Activated T-helper 1 cell treated with anti-CD3 and anti-CD28 coated beads, Interleukin-12 subunit alpha, Interleukin-12 subunit beta, Interleukin-2, Interleukin-4 antibody, amounts not matched to agents 30 ng/mL and 10 ng/mL and 1 ng/mL, durations not matched to agents 14 hours and 24 hours and 36 hours (primary cell): ENCODE results near the gene MARCKSL1. TPM values are rescaled to one million over a fixed set of nuclear protein-coding genes. Genes with fewer than 3 reads are reported as not detected.

Experiments used
- DNase-seq: peaks from one replicate; pipeline ENCODE4 v3.0.0; 2021; ENCODE audit warnings: low spot score
- H3K27ac Mint-ChIP-seq: one replicate; pipeline ENCODE4 v1.8.0; 2021; ENCODE audit warnings: mild to moderate bottlenecking, mixed read lengths
- H3K27me3 Mint-ChIP-seq: one replicate; pipeline ENCODE4 v1.8.0; 2022; ENCODE audit warnings: mild to moderate bottlenecking, moderate library complexity, mixed read lengths; ENCODE audit not compliant: insufficient read depth
- H3K36me3 Mint-ChIP-seq: one replicate; pipeline ENCODE4 v1.8.0; 2021; ENCODE audit warnings: low read depth, mixed read lengths
- H3K4me1 Mint-ChIP-seq: one replicate; pipeline ENCODE4 v1.8.0; 2021; ENCODE audit warnings: low read depth, mixed read lengths
- H3K4me3 Mint-ChIP-seq: one replicate; pipeline ENCODE4 v1.8.0; 2021; ENCODE audit warnings: mild to moderate bottlenecking, moderate library complexity, mixed read lengths
- H3K9me3 Mint-ChIP-seq: one replicate; pipeline ENCODE4 v1.8.0; 2021; ENCODE audit warnings: mixed read lengths
- intact Hi-C: fragments of 100-400 bp; cut with micrococcal nuclease; formaldehyde crosslinking; loops from one replicate; pipeline ENCODE4 v1.15.1; 2024
- total RNA-seq: library from RNA; stranded (reverse); gene quantifications from 2 replicates; pipeline ENCODE4 v1.2.3, GENCODE V29; 2022

MARCKSL1 gene
- total RNA-seq, 1 donor from 2014 or later: 31.6 TPM

DNA sequence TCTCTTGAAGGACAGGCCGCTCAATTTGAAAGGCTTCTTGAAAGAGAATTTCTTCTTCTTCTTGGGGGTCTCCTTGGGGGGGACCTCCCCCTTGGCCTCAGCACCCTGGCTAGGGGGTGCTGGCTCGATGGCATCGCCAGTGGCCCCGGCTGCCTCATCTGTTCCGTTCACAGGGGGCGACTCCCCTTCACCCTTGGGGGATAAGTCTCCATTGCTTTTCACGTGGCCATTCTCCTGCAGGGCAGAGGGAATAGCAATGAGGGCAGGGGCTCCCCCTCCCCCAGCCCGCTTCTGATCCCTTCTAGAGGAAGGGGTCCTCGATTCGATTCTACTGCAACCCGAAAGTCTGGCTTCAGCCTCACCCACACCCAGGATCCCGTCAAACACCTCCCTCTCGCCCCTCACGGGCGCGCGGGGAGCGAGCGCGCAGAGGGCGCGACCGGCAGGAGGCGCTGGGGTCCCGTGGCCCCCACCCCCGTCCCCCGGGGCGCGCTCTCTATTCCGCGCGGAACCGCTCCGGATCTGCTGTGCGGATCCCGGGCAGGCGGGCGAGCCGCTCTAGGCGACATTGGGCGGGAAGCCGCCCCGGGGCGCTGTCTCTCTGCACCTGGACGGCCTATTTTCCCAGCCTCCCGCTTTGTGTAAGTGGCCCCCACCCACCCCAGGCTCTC is 1.0 kb downstream of the MARCKSL1 start:
- Mint-ChIP-seq H3K9me3 (no peaks in the 10 kb centered on the region), H3K27ac (peak overlapping the region; percentile 67), H3K4me3 (peak overlapping the region; percentile 88), H3K36me3 (peaks cover 24% of the 10 kb centered on the region), H3K27me3 (no peaks in the 10 kb centered on the region), H3K4me1 (peaks cover 52% of the 10 kb centered on the region)
- DNase-seq: peak; percentile 49
- intact Hi-C loops: loop anchor here (2.0 to 10.0 kb wide), 3 partner anchors 14 to 400 kb away; partner anchors contain the start of gene PTP4A2

DNA sequence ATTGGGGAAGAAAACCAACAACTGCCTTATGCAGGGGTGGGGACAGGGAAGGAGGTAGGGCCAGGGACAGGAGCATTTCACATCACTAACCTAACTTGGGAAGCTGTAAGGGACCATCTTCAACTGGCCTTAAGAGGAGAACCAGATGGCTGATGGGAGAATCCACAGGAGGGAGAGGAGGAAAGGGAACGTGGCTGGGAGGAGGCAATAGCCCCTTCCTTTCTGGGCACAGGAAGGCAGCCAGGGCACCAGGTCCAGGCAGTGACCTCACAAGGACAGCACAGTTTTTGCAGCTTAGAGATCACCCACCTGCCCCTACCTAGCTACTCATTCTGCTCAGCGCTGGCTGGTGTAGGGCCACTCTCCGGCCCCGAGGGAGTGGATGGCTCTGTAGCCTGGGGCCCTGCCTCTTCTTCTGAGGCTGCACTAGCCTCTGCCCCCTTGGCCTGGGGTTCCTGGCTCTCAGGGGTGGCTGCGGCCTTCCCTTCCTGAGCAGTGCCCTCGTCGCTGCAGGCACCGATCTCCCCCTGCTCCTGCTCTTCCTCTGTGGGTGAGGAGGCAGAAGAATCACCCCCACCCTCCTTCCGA is 1.7 kb downstream of the MARCKSL1 start:
- intact Hi-C loops: loop anchor here (2.0 to 10.0 kb wide), 3 partner anchors 14 to 400 kb away; partner anchors contain the start of gene PTP4A2
- Mint-ChIP-seq H3K27ac (peak overlapping the region; percentile 67), H3K9me3 (no peaks in the 10 kb centered on the region), H3K36me3 (peaks cover 28% of the 10 kb centered on the region), H3K4me1 (peaks cover 46% of the 10 kb centered on the region), H3K4me3 (peak overlapping the region; percentile 88), H3K27me3 (no peaks in the 10 kb centered on the region)
- DNase-seq: no peak

- intact Hi-C loops: loop anchor here (10.0 kb wide), 1 partner anchor 399 kb away; the partner anchor contains the start of gene PTP4A2
- peak overlapping the region; percentile 88 for H3K4me3 Mint-ChIP-seq
- H3K27ac Mint-ChIP-seq: peak overlapping the region; percentile 1
Observed at GRCh38 chr1:32333251-32333963, 2.6 kb downstream of the MARCKSL1 start.

DNA sequence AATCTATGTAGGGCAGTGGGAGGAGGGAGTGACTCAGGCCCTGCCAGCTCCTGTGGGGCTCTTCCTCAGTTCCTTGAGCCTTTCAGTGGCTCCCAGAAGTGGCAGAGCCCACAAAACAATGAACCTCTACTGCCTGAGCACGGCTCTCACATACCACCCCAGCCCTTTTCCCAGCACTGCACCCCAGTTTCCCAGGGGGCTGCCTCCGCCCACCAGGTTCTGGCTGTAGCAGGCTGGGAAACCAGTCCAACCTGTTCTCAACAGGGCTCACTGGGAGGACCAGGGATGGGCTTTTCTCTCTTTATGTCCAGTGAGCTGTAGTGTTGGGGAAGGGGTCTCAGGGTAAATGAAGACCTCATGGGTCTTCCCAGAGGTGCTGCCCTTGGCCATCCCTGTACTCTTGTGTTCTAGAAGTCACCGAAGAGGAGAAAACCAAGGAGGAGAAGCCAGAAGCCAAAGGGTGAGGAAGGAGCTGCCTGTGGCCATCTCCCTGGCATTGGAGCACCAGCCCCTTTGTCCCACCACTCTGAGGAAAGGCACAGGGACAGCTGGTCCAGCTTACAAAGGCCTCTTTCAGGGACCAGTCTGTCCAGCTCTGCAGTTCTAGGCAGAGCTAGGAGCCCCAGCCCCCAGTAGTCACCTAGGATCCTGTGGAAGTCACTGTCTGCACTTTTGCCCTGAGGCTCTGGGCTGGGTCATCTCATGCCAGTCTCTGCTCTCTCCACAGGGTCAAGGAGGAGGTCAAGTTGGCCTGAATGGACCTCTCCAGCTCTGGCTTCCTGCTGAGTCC is 3.5 kb downstream of the MARCKSL1 start:
- no peak overlapping the region for H3K27ac Mint-ChIP-seq
- H3K36me3 Mint-ChIP-seq: peaks cover 41% of the 10 kb centered on the region
- intact Hi-C loops: loop anchor here (10.0 kb wide), 1 partner anchor 398 kb away; the partner anchor contains the start of gene PTP4A2
- H3K4me1 Mint-ChIP-seq: peaks cover 32% of the 10 kb centered on the region
- DNase-seq: no peak
- no peaks in the 10 kb centered on the region for H3K9me3 Mint-ChIP-seq
- H3K27me3 Mint-ChIP-seq: no peaks in the 10 kb centered on the region
- H3K4me3 Mint-ChIP-seq: no peak overlapping the region

More at GRCh38 chr1:32333251-32333963, 2.6 kb downstream of the MARCKSL1 start:
- no peaks in the 10 kb centered on the region for H3K27me3 Mint-ChIP-seq
- H3K36me3 Mint-ChIP-seq: peaks cover 37% of the 10 kb centered on the region
- H3K4me1 Mint-ChIP-seq: peaks cover 39% of the 10 kb centered on the region
- H3K9me3 Mint-ChIP-seq: no peaks in the 10 kb centered on the region
- DNase-seq: no peak

- H3K9me3 Mint-ChIP-seq: no peaks in the 10 kb centered on the region
- H3K4me3 Mint-ChIP-seq: peak overlapping the region; percentile 7
- H3K4me1 Mint-ChIP-seq: peaks cover 23% of the 10 kb centered on the region
- intact Hi-C loops: loop anchor here (10.0 kb wide), 1 partner anchor 397 kb away; the partner anchor contains the start of gene PTP4A2
- no peaks in the 10 kb centered on the region for H3K27me3 Mint-ChIP-seq
- no peak for DNase-seq
- peaks cover 45% of the 10 kb centered on the region for H3K36me3 Mint-ChIP-seq
- no peak overlapping the region for H3K27ac Mint-ChIP-seq
Observed at GRCh38 chr1:32331549-32331948, 4.5 kb downstream of the MARCKSL1 start.

- H3K9me3 Mint-ChIP-seq: no peaks in the 10 kb centered on the region
- no peak overlapping the region for H3K27ac Mint-ChIP-seq
- H3K27me3 Mint-ChIP-seq: no peaks in the 10 kb centered on the region
- H3K4me1 Mint-ChIP-seq: peaks cover 23% of the 10 kb centered on the region
- intact Hi-C loops: loop anchor here (10.0 kb wide), 1 partner anchor 396 kb away; the partner anchor contains the start of gene PTP4A2
- peaks cover 47% of the 10 kb centered on the region for H3K36me3 Mint-ChIP-seq
- DNase-seq: no peak
- H3K4me3 Mint-ChIP-seq: no peak overlapping the region
Observed at GRCh38 chr1:32330558-32331151, 5.4 kb downstream of the MARCKSL1 start.

- intact Hi-C loops: loop anchor here (10.0 kb wide), 1 partner anchor 395 kb away; the partner anchor contains the start of gene PTP4A2
- H3K36me3 Mint-ChIP-seq: peaks cover 54% of the 10 kb centered on the region
- H3K27ac Mint-ChIP-seq: no peak overlapping the region
Observed at GRCh38 chr1:32329931-32330466, 6.0 kb downstream of the MARCKSL1 start.

DNA sequence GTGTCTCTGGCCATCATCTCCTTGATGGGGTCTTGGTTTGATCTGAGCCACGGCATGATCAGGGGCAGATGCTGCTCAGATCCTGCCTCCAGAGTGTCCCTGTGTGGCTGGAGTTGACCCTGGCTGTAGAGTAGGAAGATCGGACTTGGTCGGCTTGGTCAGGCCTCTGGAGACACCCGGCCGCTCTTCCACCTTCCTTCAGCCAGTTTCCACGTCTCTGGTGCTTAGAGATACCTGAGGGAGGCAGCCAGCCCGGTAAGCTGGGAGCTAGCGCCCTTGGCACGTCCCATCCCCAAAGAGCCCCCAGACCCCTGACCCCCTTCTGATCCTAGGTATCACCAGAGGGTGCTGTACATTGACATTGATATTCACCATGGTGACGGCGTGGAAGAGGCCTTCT is 8.8 kb downstream of the MARCKSL1 start:
- Mint-ChIP-seq H3K4me1 (peaks cover 32% of the 10 kb centered on the region), H3K27me3 (no peaks in the 10 kb centered on the region), H3K36me3 (peaks cover 54% of the 10 kb centered on the region), H3K4me3 (no peak overlapping the region), H3K27ac (no peak overlapping the region), H3K9me3 (no peaks in the 10 kb centered on the region)
- intact Hi-C loops: no loop called here
- DNase-seq: no peak

More at GRCh38 chr1:32329931-32330466, 6.0 kb downstream of the MARCKSL1 start:
- Mint-ChIP-seq H3K4me3 (no peak overlapping the region), H3K4me1 (peaks cover 28% of the 10 kb centered on the region), H3K9me3 (no peaks in the 10 kb centered on the region), H3K27me3 (no peaks in the 10 kb centered on the region)
- DNase-seq: no peak

GRCh38 chr1:32321712-32322291 is 14.2 kb downstream of the MARCKSL1 start:
- H3K27me3 Mint-ChIP-seq: no peaks in the 10 kb centered on the region
- peaks cover 49% of the 10 kb centered on the region for H3K4me1 Mint-ChIP-seq
- H3K4me3 Mint-ChIP-seq: peak overlapping the region; percentile 53
- H3K36me3 Mint-ChIP-seq: peaks cover 23% of the 10 kb centered on the region
- no peak for DNase-seq
- intact Hi-C loops: loop anchor here (2.0 to 5.0 kb wide), 4 partner anchors 13 to 69 kb away; partner anchors contain the start of gene HDAC1
- no peaks in the 10 kb centered on the region for H3K9me3 Mint-ChIP-seq
- H3K27ac Mint-ChIP-seq: peak overlapping the region; percentile 83

- peaks cover 42% of the 10 kb centered on the region for H3K4me1 Mint-ChIP-seq
- H3K9me3 Mint-ChIP-seq: no peaks in the 10 kb centered on the region
- DNase-seq: no peak
- no peaks in the 10 kb centered on the region for H3K27me3 Mint-ChIP-seq
- H3K36me3 Mint-ChIP-seq: peaks cover 16% of the 10 kb centered on the region
- H3K27ac Mint-ChIP-seq: no peak overlapping the region
- H3K4me3 Mint-ChIP-seq: no peak overlapping the region
- intact Hi-C loops: no loop called here
Observed at GRCh38 chr1:32318127-32318869, 17.7 kb downstream of the MARCKSL1 start.

- no peak for DNase-seq
- intact Hi-C loops: no loop called here
- Mint-ChIP-seq H3K9me3 (no peaks in the 10 kb centered on the region), H3K36me3 (peaks cover 16% of the 10 kb centered on the region), H3K4me1 (peaks cover 32% of the 10 kb centered on the region), H3K27me3 (no peaks in the 10 kb centered on the region), H3K27ac (no peak overlapping the region), H3K4me3 (no peak overlapping the region)
Observed at GRCh38 chr1:32316903-32317277, 19.1 kb downstream of the MARCKSL1 start.
